A673 (cell line): Measurements from ENCODE around the gene PLAAT1. TPM values are rescaled to one million over a fixed set of nuclear protein-coding genes. Genes with fewer than 3 reads are reported as not detected.

ENCODE experiments used
- Bru-seq: library from RNA; stranded (reverse); fragments of 400-500 nt; gene quantifications from one replicate; lab custom pipeline; 2021; lab: Mats Ljungman, UMichigan
- BruChase-seq, 2 experiments: library from RNA; stranded (reverse); fragments of 400-500 nt; gene quantifications; one replicate each; lab custom pipeline; 2021; lab: Mats Ljungman, UMichigan
- BruUV-seq: library from RNA; stranded (reverse); fragments of 400-500 nt; replicated peaks from 2 replicates; lab custom pipeline; 2021; lab: Mats Ljungman, UMichigan
- CTCF ChIA-PET: fragments of 300-600 bp; sonication (Branson Sonifier 250); formaldehyde crosslinking; loops from one replicate; lab custom pipeline; 2022; ENCODE audit warnings: antibody characterized with exemption; lab: Charles Lee
- POLR2A ChIA-PET: fragments of 300-600 bp; sonication (Branson Sonifier 250); formaldehyde crosslinking; loops from one replicate; lab custom pipeline; 2022; ENCODE audit warnings: antibody characterized with exemption; ENCODE audit not compliant: low non-redundant PET; lab: Charles Lee
- DNase-seq: peaks from one replicate; pipeline ENCODE4 v3.0.0-alpha.2; 2015; ENCODE audit warnings: low spot score
- H3K27ac ChIP-seq: fragments of 200-600 bp; sonication (generic); 2 replicates; pipeline ENCODE4 v1.5.1; 2016; ENCODE audit warnings: mixed run types, low read depth, mild to moderate bottlenecking, mixed read lengths, antibody characterized with exemption, low read length; ENCODE audit not compliant: poor library complexity, severe bottlenecking
- H3K27me3 ChIP-seq: fragments of 200-600 bp; sonication (generic); replicated peaks from 2 replicates; pipeline ENCODE4 v1.6.1; 2017; ENCODE audit warnings: mixed run types, low read depth, mild to moderate bottlenecking, mixed read lengths, antibody characterized with exemption, low read length; ENCODE audit not compliant: insufficient read depth, poor library complexity
- H3K36me3 ChIP-seq: fragments of 200-600 bp; sonication (generic); 2 replicates; pipeline ENCODE4 v1.6.1; 2016; ENCODE audit warnings: mixed run types, mild to moderate bottlenecking, mixed read lengths, antibody characterized with exemption, low read length; ENCODE audit not compliant: insufficient read depth, poor library complexity, severe bottlenecking
- H3K4me1 ChIP-seq: fragments of 200-600 bp; sonication (generic); 2 replicates; pipeline ENCODE4 v1.6.1; 2017; ENCODE audit warnings: mixed run types, mild to moderate bottlenecking, mixed read lengths, antibody characterized with exemption, low read length; ENCODE audit not compliant: insufficient read depth, poor library complexity, severe bottlenecking
- H3K4me3 ChIP-seq: fragments of 200-600 bp; sonication (generic); 2 replicates; pipeline ENCODE4 v1.5.1; 2016; ENCODE audit warnings: low read depth, mixed run types, mild to moderate bottlenecking, mixed read lengths, low read length; ENCODE audit not compliant: poor library complexity, severe bottlenecking
- H3K9me3 ChIP-seq: fragments of 200-600 bp; sonication (generic); 2 replicates; pipeline ENCODE4 v1.6.1; 2016; ENCODE audit warnings: mixed run types, low read depth, mild to moderate bottlenecking, mixed read lengths, antibody characterized with exemption, low read length; ENCODE audit not compliant: poor library complexity, severe bottlenecking
- EZH2 ChIP-seq: fragments of 200-600 bp; sonication (generic); IDR thresholded peaks from 2 replicates; pipeline ENCODE4 v1.6.1; 2017; ENCODE audit warnings: borderline replicate concordance, low read depth, mild to moderate bottlenecking, mixed read lengths, antibody characterized with exemption, low read length; ENCODE audit not compliant: poor library complexity, severe bottlenecking
- intact Hi-C: fragments of 100-400 bp; cut with micrococcal nuclease; formaldehyde crosslinking; loops from one replicate; pipeline ENCODE4 v1.10.0; 2022; ENCODE audit not compliant: unreplicated experiment
- long read RNA-seq: library from polyadenylated mRNA; stranded (forward); transcript quantifications from one replicate; pipeline ENCODE4 v2.0.0, GENCODE V29; 2022
- total RNA-seq: library from RNA; stranded (reverse); gene quantifications from 2 replicates; pipeline ENCODE4 v1.2.3, GENCODE V29; 2021
- TF ChIP-seq, protein P1 (sequence below): fragments of 300-800, 200-600 bp; sonication (generic); conservative IDR thresholded peaks from 2 replicates; pipeline ENCODE4 v1.5.1; 2017; ENCODE audit warnings: low read depth, mild to moderate bottlenecking, antibody characterized with exemption, low read length, moderate library complexity, mixed read lengths

The PLAAT1 gene
- total RNA-seq (0.75 and 1.4 TPM in 2 replicates), Bru-seq, nascent RNA (percentile 30 among the genes with signal in this experiment), BruChase-seq, experiment 1, labeled RNA remaining after a 2-hour chase (percentile 30 among the genes with signal in this experiment), BruChase-seq, experiment 2, labeled RNA remaining after a 6-hour chase (percentile 19 among the genes with signal in this experiment)
- long read RNA-seq, partial matches to known transcripts: 0 of 1 reads
- long read RNA-seq, other reads (novel, unspliced or antisense): 0 of 1 reads

DNA sequence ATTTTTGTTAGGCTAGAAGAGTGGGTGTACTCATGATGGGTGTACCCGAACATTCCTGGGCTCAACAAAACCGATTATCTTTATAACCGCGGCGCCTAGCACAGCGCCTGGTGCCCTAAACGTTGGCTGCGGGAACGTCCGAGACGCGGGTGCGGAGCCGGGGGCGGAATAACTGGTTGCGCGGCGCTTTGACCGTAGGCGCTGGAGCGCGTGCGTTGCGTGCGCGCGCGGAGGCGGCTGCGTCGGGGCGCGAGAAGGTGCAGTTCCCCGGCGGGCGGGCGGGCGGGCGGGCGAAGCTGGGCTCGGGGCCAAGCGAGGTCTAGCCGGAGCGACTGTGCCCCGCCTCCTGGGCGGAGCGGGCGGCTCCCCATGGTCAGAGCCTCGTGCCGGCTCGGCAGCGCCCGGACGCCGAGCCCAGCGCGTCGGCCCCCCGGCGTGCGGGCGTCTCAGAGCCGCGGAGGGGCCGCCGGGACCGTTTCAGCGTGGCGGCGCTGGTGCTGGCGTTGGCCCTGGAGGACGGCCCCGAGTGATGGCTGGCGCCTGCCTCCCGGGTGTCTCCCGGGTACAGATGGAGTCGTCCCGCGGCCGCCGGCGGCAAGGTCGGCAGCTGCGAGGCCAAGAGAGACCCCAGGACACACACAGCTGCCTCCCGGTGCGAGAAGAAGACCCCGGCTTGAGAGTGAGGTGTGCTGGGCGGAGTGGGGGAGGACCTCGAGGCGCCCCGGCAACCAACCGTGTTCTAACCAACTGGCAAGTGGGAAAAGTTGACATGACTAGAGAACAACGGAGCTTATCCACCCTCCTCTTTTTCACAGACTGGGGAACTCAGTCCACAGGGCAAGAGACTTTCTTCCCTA lies at the start of gene PLAAT1:
TSS of gene PLAAT1 (plus strand) at position 373 of the 857 bp plus-strand sequence. CDS start 14,429 bp downstream, outside the sequence.
- H3K27ac ChIP-seq: no peak within 1 kb of the TSS
- no TSS peak for BruUV-seq
- ChIA-PET POLR2A (no interaction called here), CTCF (interaction anchor here (0.6 kb wide), 1 partner anchor 1660 kb away, joined by 3 read pairs; no protein-coding TSS in a partner anchor)
- DNase-seq: peak; percentile 83
- TF ChIP-seq, protein P1, sequence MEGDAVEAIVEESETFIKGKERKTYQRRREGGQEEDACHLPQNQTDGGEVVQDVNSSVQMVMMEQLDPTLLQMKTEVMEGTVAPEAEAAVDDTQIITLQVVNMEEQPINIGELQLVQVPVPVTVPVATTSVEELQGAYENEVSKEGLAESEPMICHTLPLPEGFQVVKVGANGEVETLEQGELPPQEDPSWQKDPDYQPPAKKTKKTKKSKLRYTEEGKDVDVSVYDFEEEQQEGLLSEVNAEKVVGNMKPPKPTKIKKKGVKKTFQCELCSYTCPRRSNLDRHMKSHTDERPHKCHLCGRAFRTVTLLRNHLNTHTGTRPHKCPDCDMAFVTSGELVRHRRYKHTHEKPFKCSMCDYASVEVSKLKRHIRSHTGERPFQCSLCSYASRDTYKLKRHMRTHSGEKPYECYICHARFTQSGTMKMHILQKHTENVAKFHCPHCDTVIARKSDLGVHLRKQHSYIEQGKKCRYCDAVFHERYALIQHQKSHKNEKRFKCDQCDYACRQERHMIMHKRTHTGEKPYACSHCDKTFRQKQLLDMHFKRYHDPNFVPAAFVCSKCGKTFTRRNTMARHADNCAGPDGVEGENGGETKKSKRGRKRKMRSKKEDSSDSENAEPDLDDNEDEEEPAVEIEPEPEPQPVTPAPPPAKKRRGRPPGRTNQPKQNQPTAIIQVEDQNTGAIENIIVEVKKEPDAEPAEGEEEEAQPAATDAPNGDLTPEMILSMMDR: no peak
- TF ChIP-seq EZH2: no peak
- H3K27me3 ChIP-seq: no peaks in the 10 kb centered on the region
- intact Hi-C loops: no loop called here
- H3K4me1 ChIP-seq: peaks cover 6% of the 10 kb centered on the region
- no peaks in the 10 kb centered on the region for H3K36me3 ChIP-seq
- no peaks in the 10 kb centered on the region for H3K9me3 ChIP-seq
- H3K4me3 ChIP-seq: peak within 1 kb of the TSS; percentile 45

DNA sequence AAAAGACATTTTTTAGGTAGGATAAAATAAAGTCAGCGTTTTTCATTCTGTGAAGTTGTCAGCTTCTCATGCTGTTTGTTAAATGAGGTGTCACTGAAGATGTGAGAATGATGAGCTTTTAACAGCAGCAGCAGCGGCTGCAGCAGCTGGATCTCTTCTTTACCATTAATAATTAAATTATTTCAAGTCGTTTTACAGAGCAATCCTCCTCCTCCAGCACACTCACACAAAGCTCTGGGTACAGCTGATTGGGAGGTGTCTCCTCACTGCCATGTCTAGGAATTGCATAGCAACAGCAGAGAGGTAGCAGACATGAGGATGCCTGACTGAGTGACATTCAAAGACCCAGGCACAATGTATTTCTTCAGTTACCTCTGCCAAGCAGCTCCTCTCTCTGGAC lies 46.7 kb upstream of the PLAAT1 start:
- Histone ChIP-seq H3K36me3 (no peaks in the 10 kb centered on the region), H3K9me3 (no peaks in the 10 kb centered on the region), H3K4me1 (no peaks in the 10 kb centered on the region), H3K27ac (no peak overlapping the region), H3K4me3 (no peak overlapping the region), H3K27me3 (no peaks in the 10 kb centered on the region)
- POLR2A ChIA-PET: interaction anchor here (0.6 kb wide), 1 partner anchor 1784 kb away, joined by 4 read pairs; no protein-coding TSS in a partner anchor
- BruUV-seq: no TSS peak
- intact Hi-C loops: loop anchor here (5.0 kb wide), 1 partner anchor 382 kb away; no protein-coding TSS in a partner anchor
- DNase-seq: no peak
- no peak for TF ChIP-seq EZH2
- TF ChIP-seq, protein P1: no peak
- CTCF ChIA-PET: no interaction called here

DNA sequence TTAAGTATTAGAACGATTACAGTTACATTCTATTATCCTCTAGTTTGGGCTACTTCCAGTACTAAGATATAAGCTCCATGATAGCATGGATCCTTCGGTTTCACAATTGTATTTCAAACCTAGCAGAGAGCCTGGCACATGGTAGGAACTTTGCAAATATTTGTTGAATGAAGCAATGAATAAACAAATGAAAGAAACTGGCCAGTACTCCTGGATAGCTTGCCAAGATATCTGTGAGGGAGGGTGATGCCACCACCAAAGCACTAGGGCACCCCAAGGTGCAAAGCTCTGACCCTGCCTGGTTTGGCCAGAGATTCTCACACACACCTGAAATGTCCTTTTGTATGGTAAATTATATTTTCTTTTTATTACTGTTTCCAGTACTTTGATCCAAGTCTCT lies 44.3 kb upstream of the PLAAT1 start:
- no peaks in the 10 kb centered on the region for H3K36me3 ChIP-seq
- no peak for DNase-seq
- H3K27me3 ChIP-seq: no peaks in the 10 kb centered on the region
- no TSS peak for BruUV-seq
- no peak for TF ChIP-seq EZH2
- TF ChIP-seq, protein P1: no peak
- no peaks in the 10 kb centered on the region for H3K9me3 ChIP-seq
- ChIA-PET POLR2A (no interaction called here), CTCF (no interaction called here)
- H3K4me1 ChIP-seq: no peaks in the 10 kb centered on the region
- no peak overlapping the region for H3K27ac ChIP-seq
- intact Hi-C loops: no loop called here
- no peak overlapping the region for H3K4me3 ChIP-seq
